NCI-H187 (cell line): ENCODE measurements around the gene ZNF185.

Experiments used
- DNase-seq, 2 experiments: peaks; one replicate each; lab custom pipeline; 2025; lab: John Stamatoyannopoulos, UW

The ZNF185 gene

GRCh38 chrX:152897222-152898131 is at the start of gene ZNF185:
Gene ZNF185, plus strand, starts transcription at chrX:152898067. Its CDS starts 16,423 bp downstream, at chrX:152914490.
- no peak for DNase-seq

GRCh38 chrX:152850465-152850864 is 47.4 kb upstream of the ZNF185 start:
- DNase-seq: no peak

- DNase-seq: no peak
Measured at GRCh38 chrX:152853986-152854385, 43.9 kb upstream of the ZNF185 start.

GRCh38 chrX:152861116-152861515 is 36.8 kb upstream of the ZNF185 start:
- DNase-seq: no peak

- no peak for DNase-seq
Measured at GRCh38 chrX:152861826-152862225, 36.0 kb upstream of the ZNF185 start.

GRCh38 chrX:152865232-152865920 is 32.5 kb upstream of the ZNF185 start:
- DNase-seq: no peak

GRCh38 chrX:152866386-152866785 is 31.5 kb upstream of the ZNF185 start:
- DNase-seq: no peak

GRCh38 chrX:152869972-152870371 is 27.9 kb upstream of the ZNF185 start:
- no peak for DNase-seq

- no peak for DNase-seq
Measured at GRCh38 chrX:152871260-152871659, 26.6 kb upstream of the ZNF185 start.

- DNase-seq: no peak
Measured at GRCh38 chrX:152872522-152872921, 25.3 kb upstream of the ZNF185 start.

GRCh38 chrX:152873361-152873760 is 24.5 kb upstream of the ZNF185 start:
- no peak for DNase-seq

GRCh38 chrX:152876931-152877840 is 20.7 kb upstream of the ZNF185 start:
- no peak for DNase-seq

- DNase-seq: no peak
Measured at GRCh38 chrX:152878976-152879755, 18.7 kb upstream of the ZNF185 start.

GRCh38 chrX:152881289-152881688 is 16.6 kb upstream of the ZNF185 start:
- no peak for DNase-seq

GRCh38 chrX:152884171-152884570 is 13.7 kb upstream of the ZNF185 start:
- no peak for DNase-seq

GRCh38 chrX:152886716-152887115 is 11.2 kb upstream of the ZNF185 start:
- DNase-seq: no peak

GRCh38 chrX:152892499-152892898 is 5.4 kb upstream of the ZNF185 start:
- DNase-seq: no peak

- DNase-seq: no peak
Measured at GRCh38 chrX:152892999-152893891, 4.6 kb upstream of the ZNF185 start.

GRCh38 chrX:152893980-152894610 is 3.8 kb upstream of the ZNF185 start:
- DNase-seq: no peak

- no peak for DNase-seq
Measured at GRCh38 chrX:152895121-152895520, 2.7 kb upstream of the ZNF185 start.
